ENCODE measurements around the gene RINL. TPM values are rescaled to one million over a fixed set of nuclear protein-coding genes. Genes with fewer than 3 reads are reported as not detected.
A peak's percentile ranks its signal among the peaks of the same experiment; 100 is the strongest.
"Not testable (repeated sequence)": the region's sequence is repeated elsewhere in the genome, so short reads cannot be mapped to it uniquely, and the experiment has no call there.

RINL gene
- polyA plus RNA-seq, 4 donors, result 7.5 to 9.9 (median 8.9) TPM

- DNase-seq (ENCODE audit: low read depth in 4 of 4, low spot score in 3 of 4), result no peak
Measured at GRCh38 chr19:38837656-38838121, 40.4 kb downstream of the RINL start.

GRCh38 chr19:38836983-38837626, 41.0 kb downstream of the RINL start:
- no peak for DNase-seq (ENCODE audit: low read depth in 4 of 4, low spot score in 3 of 4)

- DNase-seq (ENCODE audit: low read depth in 4 of 4, low spot score in 3 of 4), result no peak
Measured at GRCh38 chr19:38836159-38836982, 41.7 kb downstream of the RINL start.

- no peak for DNase-seq (ENCODE audit: low read depth in 4 of 4, low spot score in 3 of 4)
Measured at GRCh38 chr19:38834590-38834989, 43.5 kb downstream of the RINL start.

- no peak for DNase-seq (ENCODE audit: low read depth in 4 of 4, low spot score in 3 of 4)
Measured at GRCh38 chr19:38834104-38834490, 44.0 kb downstream of the RINL start.

GRCh38 chr19:38833092-38833425, 45.0 kb downstream of the RINL start:
- no peak for DNase-seq (ENCODE audit: low read depth in 4 of 4, low spot score in 3 of 4)

- DNase-seq (ENCODE audit: low read depth in 4 of 4, low spot score in 3 of 4), result peak in 2 of 4 donors; percentile 38 to 47
Measured at GRCh38 chr19:38831142-38831605, 46.9 kb downstream of the RINL start.

- DNase-seq (ENCODE audit: low read depth in 4 of 4, low spot score in 3 of 4), result no peak
Measured at GRCh38 chr19:38830039-38830733, 47.9 kb downstream of the RINL start.

GRCh38 chr19:38829203-38829602, 48.9 kb downstream of the RINL start:
- DNase-seq (ENCODE audit: low read depth in 4 of 4, low spot score in 3 of 4), result not testable (repeated sequence)

- DNase-seq (ENCODE audit: low read depth in 4 of 4, low spot score in 3 of 4), result no peak
Measured at GRCh38 chr19:38826856-38827551, 51.1 kb downstream of the RINL start.

GRCh38 chr19:38825936-38826335, 52.1 kb downstream of the RINL start:
- not testable (repeated sequence) for DNase-seq (ENCODE audit: low read depth in 4 of 4, low spot score in 3 of 4)

GRCh38 chr19:38821230-38821825, 56.7 kb downstream of the RINL start:
- DNase-seq (ENCODE audit: low read depth in 4 of 4, low spot score in 3 of 4), result not testable (repeated sequence)

- DNase-seq (ENCODE audit: low read depth in 4 of 4, low spot score in 3 of 4), result peak in 1 of 4 donors; percentile 24
Measured at GRCh38 chr19:38819231-38819920, 58.7 kb downstream of the RINL start.

Other genes with a start within 250 kb of the RINL start
- gene ACTN4, start 230.6 kb downstream of the RINL start, polyA plus RNA-seq (ENCODE audit: insufficient read length in 4 of 4), result 100 to 1,000 TPM; 664 to 751 (median 665) TPM
- 1 to 10 TPM; 3.3 to 7.6 (median 6.2) TPM for gene CAPN12, start 133.8 kb downstream of the RINL start, polyA plus RNA-seq (ENCODE audit: insufficient read length in 4 of 4)
- 1 to 10 TPM in 1 of 4 donors, under 1 TPM in 3; 0.29 to 1.2 (median 0.71) TPM for gene LGALS7, start 104.8 kb downstream of the RINL start, polyA plus RNA-seq (ENCODE audit: insufficient read length in 4 of 4)
- gene LGALS7B, start 89.1 kb downstream of the RINL start, polyA plus RNA-seq (ENCODE audit: insufficient read length in 4 of 4), result 1 to 10 TPM in 2 of 4 donors, under 1 TPM in 1, not detected in 1; 0.80 to 2.6 (median 2.1) TPM
- gene LGALS4, start 65.3 kb downstream of the RINL start, polyA plus RNA-seq (ENCODE audit: insufficient read length in 4 of 4), result 1 to 10 TPM; 1.1 to 2.1 (median 1.5) TPM
- 100 to 1,000 TPM; 136 to 179 (median 139) TPM for gene ECH1, start 46.5 kb downstream of the RINL start, polyA plus RNA-seq (ENCODE audit: insufficient read length in 4 of 4)
- gene HNRNPL, start 28.3 kb downstream of the RINL start, polyA plus RNA-seq (ENCODE audit: insufficient read length in 4 of 4), result 100 to 1,000 TPM; 471 to 524 (median 503) TPM
- gene SIRT2, start 21.3 kb upstream of the RINL start, polyA plus RNA-seq (ENCODE audit: insufficient read length in 4 of 4), result 10 to 100 TPM; 42.0 to 46.0 (median 43.1) TPM
- gene NFKBIB, start 21.7 kb upstream of the RINL start, polyA plus RNA-seq (ENCODE audit: insufficient read length in 4 of 4), result 10 to 100 TPM in 1 of 4 donors, 1 to 10 TPM in 3; 8.1 to 11.6 (median 8.8) TPM
- under 1 TPM; 0.38 to 0.65 (median 0.55) TPM for gene CCER2, start 33.9 kb upstream of the RINL start, polyA plus RNA-seq (ENCODE audit: insufficient read length in 4 of 4)
- 10 to 100 TPM; 35.3 to 52.0 (median 41.6) TPM for gene SARS2, start 52.5 kb upstream of the RINL start, polyA plus RNA-seq (ENCODE audit: insufficient read length in 4 of 4)
- gene MRPS12, start 52.7 kb upstream of the RINL start, polyA plus RNA-seq (ENCODE audit: insufficient read length in 4 of 4), result 10 to 100 TPM; 19.8 to 31.7 (median 23.5) TPM
- gene FBXO17, start 97.5 kb upstream of the RINL start, polyA plus RNA-seq (ENCODE audit: insufficient read length in 4 of 4), result 10 to 100 TPM; 60.5 to 76.1 (median 65.7) TPM
- 1 to 10 TPM; 6.0 to 8.7 (median 7.2) TPM for gene FBXO27, start 154.3 kb upstream of the RINL start, polyA plus RNA-seq (ENCODE audit: insufficient read length in 4 of 4)
- gene ACP7, start 206.1 kb upstream of the RINL start, polyA plus RNA-seq (ENCODE audit: insufficient read length in 4 of 4), result under 1 TPM; 0.27 to 0.65 (median 0.50) TPM
- gene PAK4, start 247.5 kb upstream of the RINL start, polyA plus RNA-seq (ENCODE audit: insufficient read length in 4 of 4), result 10 to 100 TPM; 53.9 to 78.8 (median 56.0) TPM

Measured in right renal pelvis (tissue), 4 donors.